NAMALWA (cell line): ENCODE measurements around the gene E4F1.
A peak's percentile ranks its signal among the peaks of the same experiment; 100 is the strongest.
"Not testable (repeated sequence)": the region's sequence is repeated elsewhere in the genome, so short reads cannot be mapped to it uniquely, and the experiment has no call there.

Experiments
- DNase-seq: peaks from one replicate; pipeline ENCODE4 v3.0.0-alpha.2; 2015; ENCODE audit warnings: low spot score

E4F1 gene

DNA sequence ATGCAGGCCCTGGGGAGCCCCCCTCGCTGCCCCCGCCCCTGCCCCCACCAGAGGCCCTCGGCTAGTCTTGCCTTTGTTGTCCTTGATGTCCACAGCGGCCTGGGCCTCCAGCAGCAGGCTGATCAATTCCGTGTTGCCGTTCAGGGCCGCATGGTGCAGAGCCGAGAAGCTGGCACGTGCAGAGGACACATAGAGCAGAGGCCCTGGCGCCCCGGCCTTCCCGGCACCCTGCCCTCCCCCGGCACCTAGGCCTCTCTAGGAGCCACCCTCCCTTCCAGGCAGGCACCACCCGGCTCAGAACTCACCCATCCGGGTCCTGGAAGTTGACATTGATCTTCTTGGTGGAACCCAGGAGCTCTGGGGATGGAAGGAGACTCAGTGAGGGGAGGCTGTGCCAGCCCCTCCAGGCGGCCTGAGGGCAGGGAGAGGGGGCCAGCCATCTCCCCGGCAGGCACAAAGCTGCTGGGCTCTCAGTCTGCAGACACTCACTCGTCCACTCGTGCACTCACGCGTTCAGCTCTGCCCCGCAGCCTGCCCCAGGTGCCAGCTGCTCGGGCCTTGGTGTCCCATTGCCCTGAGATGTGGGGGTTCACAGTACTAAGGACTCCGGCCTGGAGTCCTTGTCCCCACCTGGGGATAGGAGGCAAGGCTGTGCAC is 33.3 kb upstream of the E4F1 start:
- DNase-seq: no peak

- peak; percentile 55 for DNase-seq
Observed at GRCh38 chr16:2190659-2191445, 32.5 kb upstream of the E4F1 start.

DNA sequence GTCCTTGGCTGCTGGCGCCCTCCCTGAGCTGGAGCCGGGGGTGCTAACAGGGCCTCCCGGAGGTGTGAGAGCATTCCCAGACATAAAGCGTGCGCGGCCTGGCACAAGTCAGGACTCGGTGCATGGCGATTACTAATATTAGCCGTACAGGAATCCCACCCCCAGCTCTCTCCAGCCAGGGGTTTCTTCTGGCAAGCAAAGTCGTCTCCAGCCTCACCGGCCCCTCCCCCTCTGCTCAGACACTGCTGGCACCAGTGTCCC is 32.0 kb upstream of the E4F1 start:
- no peak for DNase-seq

- DNase-seq: peak; percentile 47
Observed at GRCh38 chr16:2194166-2194834, 29.1 kb upstream of the E4F1 start.

GRCh38 chr16:2194852-2195321 is 28.5 kb upstream of the E4F1 start:
- peak; percentile 65 for DNase-seq

GRCh38 chr16:2195322-2196161 is 27.8 kb upstream of the E4F1 start:
- DNase-seq: no peak

DNA sequence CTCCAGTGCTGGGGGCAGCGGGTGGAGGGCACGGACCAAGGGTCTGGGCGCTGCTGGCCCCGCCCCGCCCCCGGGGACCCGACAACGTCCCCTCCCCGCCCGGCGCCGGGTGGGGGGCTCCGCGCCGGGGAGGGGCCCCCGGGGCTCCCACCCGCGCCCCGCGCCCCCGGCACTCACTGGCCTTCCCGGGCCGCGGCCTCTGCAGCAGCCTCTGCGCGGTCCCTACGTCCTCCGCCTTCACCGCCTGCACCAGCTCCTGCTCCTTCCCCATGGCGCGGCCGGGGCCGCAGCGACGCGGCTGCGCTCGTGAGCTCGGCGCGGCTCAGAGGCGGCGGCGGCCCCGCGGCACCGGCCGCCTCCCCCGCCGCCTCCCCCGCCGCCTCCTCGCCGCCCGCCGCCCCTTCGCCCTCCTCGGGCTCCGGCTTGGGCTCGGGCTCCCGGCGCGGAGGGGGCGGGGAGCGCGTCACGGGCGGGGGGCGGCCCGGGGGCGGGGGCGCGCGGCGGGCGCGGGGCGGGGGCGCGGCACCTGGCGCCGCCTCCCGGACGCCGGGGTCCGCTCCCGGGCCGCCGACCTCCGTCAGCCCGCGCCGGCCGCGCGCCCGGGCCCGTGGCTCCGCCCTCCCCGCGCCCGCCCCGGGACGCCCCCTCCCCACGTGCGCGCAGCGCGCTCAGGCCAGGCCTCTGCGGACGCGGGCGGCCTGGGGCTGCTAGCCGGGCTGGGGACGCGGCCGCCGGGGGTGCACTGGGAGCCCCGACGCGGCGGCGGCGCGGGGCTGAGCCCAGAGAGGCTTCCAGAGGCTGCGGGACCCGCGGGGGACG is 27.0 kb upstream of the E4F1 start, which contains the start of gene CASKIN1:
CASKIN1 (minus strand) TSS at position 444 of the 819 bp plus-strand sequence; CDS start at position 271, 173 bp downstream.
- DNase-seq: no peak

GRCh38 chr16:2196981-2197511 is 26.3 kb upstream of the E4F1 start:
- no peak for DNase-seq

DNA sequence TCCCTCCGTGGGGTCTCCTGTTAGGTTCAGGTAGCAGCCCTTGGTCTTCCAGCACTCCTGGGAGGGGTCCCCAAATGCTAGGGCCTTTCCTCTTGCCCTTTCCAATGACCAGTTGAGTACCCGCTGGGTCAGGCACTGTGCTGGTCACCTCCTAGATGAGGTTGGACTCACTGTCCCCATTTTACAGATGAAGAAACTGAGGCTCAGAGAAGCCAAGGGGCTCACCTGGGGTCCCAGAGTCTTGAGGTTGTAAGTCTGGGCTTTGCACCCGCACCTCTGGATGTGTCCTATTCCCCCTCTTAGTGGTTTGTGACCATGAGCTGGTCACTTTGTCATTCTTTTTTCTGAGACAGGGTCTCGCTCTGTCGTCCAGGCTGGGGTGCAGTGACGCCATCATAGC is 25.6 kb upstream of the E4F1 start:
- DNase-seq: no peak

DNA sequence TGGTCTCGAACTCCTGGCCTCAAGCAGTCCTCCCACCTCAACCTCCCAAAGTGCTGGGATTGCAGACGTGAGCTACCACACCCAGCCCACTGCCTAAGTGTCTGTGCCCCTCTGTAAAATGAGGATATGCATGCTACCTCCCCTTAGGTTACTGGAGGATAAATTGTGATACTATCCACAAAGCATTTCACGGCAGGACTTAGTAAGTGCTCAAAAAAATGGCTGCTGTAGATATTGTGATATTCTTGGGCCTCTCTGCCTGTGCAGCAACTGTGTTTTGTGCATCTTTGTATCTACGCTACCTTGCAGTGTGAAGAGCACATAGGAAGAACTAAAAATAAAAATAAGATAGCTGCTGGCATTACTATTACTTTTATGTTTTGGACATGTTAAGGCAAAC is 25.1 kb upstream of the E4F1 start:
- DNase-seq: no peak

DNA sequence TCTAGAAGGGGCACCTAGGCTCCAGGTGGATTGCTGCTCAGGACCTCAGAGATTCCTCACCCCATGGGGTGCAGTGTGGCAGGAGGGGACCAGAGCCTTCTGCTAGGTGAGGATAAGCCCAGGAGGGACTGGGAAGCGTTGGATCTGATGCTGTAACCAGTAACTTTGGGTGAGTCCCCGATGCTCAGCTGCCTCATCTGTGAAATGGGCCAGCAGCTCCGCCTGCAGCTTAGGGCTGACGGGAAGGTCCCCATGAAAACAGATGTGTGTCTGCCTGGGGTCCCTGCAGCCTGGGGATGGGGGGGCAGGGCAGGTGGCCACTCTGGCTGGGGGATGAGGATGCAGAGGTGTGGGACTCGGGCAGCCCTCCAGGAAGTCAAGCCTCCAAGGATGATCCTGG is 24.3 kb upstream of the E4F1 start:
- no peak for DNase-seq

GRCh38 chr16:2199621-2200139 is 23.7 kb upstream of the E4F1 start:
- DNase-seq: no peak

- no peak for DNase-seq
Observed at GRCh38 chr16:2200313-2200712, 23.1 kb upstream of the E4F1 start.

DNA sequence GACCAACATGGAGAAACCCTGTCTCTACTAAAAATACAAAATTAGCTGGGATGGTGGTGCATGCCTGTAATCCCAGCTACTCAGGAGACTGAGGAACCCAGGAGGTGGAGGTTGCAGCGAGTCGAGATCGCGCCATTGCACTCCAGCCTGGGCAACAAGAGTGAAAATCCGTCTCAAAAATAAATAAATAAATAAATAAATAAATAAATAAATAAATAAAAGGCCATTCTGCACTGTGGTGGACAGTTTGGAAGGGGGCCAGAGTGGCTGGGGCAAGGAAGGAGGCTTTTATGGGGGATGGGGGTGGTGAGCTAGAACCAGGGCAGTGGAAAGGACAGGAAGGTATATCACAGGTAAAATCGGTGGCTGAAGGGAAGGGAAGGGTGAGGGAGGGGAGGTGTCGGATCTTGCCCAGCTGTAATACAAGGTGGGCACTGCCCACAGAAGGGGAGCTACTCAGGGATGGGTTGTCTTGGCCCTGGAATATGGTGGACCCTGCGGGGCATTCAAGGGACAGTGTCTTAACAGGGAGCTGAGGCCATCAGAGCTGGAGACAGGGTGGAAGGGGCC is 20.2 kb upstream of the E4F1 start:
- not testable (repeated sequence) for DNase-seq

DNA sequence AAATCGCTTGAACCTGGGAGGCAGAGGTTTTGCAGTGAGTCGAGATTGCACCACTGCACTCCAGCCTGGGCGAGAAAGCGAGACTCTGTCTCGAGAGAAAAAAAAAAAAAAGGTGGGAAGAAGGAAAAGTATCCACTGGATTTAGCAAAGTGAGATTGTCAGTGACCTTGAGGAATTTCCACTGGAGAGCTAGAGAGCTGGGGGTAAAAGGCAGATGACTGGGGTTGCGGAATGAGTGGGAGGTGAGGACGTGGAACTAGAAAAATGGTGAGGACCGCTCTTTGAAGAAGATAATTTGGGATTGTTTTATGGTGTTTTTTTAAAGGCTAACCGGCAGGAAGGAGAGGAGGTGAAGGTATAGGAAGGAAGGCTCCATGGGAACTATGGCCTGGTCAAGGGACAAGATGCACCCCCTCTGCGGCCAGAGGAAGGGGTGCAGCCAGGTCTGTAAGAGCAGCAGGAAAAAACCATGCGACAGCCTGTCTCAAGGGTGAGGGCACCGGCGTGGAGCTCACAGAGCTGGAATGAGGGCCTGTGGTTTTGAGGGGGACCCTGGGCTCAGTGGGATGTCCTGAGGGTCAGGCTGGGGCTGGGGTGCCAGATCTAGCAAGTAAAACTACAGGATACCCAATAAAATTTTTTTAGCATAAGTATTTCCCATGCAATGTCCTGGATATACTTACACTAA is 18.8 kb upstream of the E4F1 start:
- no peak for DNase-seq

GRCh38 chr16:2205104-2205966 is 18.1 kb upstream of the E4F1 start, which contains the start of gene MLST8:
Gene MLST8 (plus strand): TSS chr16:2205454. CDS start chr16:2206086, 632 bp downstream.
- peak; percentile 87 for DNase-seq

DNA sequence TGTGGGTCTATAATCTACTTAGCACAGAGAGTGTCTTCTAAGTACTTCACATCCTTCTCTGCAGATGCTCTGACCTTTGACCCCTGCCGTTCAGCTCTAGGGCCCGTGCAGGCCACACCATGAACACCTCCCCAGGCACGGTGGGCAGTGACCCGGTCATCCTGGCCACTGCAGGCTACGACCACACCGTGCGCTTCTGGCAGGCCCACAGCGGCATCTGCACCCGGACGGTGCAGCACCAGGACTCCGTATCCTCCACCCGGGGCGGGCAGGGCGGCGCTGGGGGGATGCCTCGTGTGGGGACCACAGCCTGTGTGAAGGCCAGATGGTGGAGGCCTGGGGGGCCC is 17.5 kb upstream of the E4F1 start:
- DNase-seq: no peak

DNA sequence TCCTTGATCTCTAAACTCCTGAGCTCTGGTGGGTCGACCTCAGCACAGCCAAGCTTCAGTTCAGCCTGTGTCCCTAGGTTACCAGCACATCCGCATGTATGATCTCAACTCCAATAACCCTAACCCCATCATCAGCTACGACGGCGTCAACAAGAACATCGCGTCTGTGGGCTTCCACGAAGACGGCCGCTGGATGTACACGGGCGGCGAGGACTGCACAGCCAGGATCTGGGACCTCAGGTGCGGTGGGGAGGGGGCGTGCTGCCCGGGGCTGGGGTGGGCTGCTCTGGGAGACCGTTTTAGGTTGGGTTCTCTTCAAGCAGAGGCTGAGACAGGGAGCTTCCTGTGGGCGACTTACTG is 17.0 kb upstream of the E4F1 start:
- DNase-seq: no peak
